NCI-H1930 (cell line): ENCODE measurements around the gene IRS2.

Experiments used
- DNase-seq, 2 experiments: peaks; one replicate each; lab custom pipeline; 2025; lab: John Stamatoyannopoulos, UW

Gene IRS2

DNA sequence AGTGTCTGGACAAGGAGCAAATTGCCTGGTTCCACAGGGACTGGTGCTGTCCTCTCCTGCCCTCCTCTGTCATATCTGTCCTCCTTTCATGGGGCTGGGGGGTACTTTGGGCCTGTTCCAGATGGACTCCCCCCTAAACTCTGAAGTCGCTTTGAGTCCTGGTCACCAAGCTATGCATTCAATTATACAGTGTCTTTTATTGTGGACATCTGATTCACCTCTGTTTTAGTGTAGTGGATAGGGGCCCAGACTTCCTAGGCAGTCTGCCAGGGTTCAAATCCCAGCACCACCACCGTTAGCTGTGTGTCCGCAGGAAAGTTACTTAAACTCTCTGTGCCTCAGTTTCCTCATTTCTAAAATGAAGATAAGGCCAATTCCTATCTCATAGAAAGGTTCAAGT is 21.0 kb upstream of the IRS2 start:
- no peak for DNase-seq

DNA sequence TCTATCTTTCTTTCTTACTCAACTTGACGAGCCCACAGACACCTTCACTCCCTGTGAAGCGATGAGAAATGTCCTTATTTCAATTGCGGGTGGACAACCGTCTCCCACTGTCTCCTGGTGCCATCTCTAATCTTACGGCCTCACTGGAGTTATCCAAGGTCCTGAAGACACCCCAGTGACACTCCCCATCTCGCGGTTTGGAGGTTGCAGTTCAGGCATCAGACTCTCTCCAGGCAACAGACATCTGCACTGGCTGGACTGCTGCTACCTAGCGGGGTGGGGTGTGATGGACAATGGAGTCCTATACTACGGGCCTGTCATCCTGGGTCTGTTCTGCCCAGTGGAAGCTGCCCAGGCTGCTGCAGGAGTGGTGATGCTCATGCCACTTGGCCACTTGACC is 18.3 kb upstream of the IRS2 start:
- no peak for DNase-seq

DNA sequence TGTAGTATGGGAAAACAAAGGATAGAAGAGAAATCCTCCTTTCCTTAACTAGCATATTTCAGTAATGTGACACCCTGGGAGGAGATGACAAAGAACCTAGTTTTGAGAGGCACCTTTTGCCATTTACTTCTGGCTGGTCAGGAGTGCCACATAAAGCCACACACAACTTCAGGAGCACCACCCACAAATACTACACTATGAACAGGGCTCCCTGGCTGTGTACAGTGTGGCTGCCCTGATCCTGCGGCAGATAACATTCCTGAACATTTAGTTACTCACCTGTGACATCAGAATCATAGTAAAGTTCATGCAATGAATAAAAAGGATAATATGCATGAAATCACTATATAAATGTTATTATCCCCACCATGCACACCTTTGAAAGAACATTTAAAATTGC is 17.4 kb upstream of the IRS2 start:
- no peak for DNase-seq

DNA sequence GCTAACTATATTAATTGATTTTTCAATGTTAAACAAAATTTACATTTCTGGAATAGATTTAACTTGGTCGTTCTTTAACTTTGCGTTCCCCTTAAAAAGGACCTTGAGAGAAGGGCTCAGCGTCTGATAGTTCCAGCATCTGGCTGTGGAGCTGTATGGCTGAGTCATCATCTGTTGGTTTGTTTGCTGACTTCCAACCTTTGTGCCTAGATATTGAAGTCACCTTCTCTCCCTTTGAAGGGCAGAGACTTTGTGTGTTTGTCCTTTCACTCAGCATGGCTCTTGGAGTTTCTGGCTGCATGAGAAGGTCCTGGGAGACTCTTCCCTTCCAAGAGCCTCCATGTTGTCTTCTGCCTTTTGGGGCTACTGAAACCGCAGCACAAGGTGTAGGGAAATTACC is 16.6 kb upstream of the IRS2 start:
- no peak for DNase-seq

DNA sequence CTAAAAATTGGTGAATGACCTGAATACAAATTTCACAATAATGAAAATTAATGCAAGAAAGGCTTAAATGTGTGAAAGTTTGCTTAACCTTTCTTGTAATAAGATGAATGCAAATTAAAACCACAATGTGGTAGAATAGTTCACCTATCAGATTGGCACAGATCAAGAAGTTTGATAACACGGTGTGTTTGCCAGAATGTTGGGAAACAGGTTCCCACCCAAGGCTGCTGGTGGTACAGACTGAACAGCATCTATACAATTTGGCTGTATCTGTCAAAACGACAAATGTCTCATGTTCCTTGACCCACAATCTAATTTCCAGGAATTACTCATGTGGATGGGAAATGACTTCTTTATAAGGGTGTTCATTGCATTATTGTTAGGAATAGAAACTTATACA is 8.6 kb upstream of the IRS2 start:
- no peak for DNase-seq

DNA sequence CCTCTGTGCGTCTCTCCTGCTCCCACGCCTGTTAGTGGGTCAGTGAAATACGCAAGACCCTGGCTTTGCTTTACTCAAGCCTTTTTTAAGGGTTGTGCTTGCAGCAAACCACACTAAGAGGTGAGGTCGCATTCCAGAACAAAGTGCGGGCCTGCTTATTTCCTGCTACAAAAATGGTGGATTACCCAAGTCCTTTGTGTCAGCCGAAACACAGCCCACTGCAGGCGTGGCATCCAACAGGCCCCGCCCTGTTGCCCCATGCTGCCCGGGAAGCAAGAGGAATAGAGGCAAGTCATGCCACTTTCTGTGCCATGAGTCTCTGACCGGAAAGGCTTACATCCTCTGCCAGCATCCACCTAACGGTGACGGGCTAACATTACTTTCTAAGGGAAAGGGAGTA is 7.7 kb upstream of the IRS2 start:
- no peak for DNase-seq

DNA sequence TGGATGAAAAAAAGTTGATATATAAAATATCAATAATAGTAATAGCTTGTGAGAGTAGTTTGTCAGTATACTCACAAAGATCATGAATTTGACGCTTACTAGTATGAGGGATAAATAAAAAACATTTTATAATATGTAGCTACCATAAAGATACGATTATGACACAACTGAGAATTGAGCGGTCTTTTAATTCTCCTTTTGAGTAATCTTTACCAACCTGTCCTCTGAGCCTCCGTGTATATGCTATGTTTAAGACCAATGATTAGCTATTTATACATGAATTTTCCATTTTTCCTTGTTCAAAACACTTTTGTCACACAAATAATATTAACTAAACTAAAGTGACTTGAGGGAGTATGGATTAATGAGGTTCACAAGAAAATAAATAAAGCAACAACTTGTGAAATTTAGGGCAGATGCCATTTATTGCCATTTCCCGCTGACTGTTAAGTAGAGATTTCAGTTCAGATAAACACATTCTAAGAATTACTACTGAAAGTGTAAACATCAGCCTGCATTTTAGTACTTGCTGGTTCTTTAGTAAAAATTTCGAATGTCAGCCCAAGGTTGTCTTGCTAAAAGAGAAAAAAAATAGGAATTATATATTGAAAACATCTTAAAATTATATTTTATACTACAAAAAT is 6.2 kb upstream of the IRS2 start:
- DNase-seq: no peak

DNA sequence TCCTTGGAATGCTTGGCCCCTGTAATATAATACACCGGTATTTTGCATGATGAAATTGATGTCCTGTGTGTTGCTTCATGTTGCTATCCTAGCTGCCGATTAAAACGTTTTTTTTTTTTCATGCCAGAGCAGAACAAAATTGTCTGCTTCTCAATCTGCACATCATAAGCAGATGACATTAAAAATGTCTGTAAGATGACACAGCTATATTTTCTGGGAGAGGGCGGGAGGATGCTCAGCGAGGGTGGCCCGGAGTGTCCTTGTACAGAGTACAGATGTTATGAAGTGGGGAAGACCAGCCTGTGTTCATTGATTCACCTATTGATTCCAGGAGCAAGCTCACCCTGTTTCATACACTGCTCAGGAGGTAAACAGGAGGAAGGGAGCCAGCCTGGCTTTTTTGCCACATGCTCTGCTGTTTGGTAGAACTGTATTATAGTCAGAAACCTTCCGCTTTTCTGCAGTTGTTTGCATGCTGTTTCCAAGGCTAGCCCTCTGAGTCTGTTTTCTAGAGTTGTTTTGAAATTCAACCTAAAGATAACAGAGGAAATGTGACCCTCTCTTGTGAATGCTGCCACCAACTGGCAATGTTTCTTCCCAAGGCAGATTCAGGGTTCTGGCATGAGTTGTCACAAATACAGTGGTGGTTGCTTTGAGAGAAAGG is 4.7 kb upstream of the IRS2 start:
- peak; percentile 27 to 58 for DNase-seq

DNA sequence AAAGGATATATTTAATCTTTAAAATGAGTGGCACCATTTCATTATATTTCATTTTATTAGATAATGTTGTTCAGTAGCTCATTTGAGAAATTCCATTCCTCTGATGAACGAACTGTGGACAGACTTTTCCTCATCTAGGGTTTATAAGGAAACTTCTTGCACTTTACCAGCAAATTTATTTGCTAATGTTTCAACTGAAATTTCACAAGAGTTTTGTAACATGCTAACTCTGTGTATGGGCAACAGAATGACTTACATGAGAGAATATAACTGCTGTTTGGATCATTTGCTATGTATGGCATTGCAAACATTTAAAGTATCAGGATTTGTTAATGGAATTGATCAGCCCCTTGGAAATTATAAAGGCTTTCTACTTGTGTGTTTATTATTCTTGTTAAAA is 3.7 kb upstream of the IRS2 start:
- DNase-seq: no peak

DNA sequence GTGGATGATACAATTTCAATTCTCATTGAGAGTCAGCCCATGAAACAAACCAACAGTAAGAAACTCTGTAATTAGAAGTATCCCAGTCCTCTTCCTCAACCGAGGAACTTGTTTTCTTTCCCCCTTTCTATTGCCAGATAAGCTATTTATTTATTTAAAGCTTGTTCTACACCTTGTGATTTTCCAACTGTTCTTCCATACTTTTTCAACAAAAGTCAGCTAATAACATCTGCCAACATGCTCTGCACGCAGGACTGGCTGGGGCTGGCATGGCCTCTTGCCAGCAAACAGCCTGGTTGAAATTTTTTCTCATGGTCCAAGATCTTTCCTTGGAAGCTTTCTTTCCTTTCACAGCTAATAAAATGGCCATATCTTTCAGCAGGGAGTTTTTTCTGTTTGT is 2.9 kb upstream of the IRS2 start:
- no peak for DNase-seq

DNA sequence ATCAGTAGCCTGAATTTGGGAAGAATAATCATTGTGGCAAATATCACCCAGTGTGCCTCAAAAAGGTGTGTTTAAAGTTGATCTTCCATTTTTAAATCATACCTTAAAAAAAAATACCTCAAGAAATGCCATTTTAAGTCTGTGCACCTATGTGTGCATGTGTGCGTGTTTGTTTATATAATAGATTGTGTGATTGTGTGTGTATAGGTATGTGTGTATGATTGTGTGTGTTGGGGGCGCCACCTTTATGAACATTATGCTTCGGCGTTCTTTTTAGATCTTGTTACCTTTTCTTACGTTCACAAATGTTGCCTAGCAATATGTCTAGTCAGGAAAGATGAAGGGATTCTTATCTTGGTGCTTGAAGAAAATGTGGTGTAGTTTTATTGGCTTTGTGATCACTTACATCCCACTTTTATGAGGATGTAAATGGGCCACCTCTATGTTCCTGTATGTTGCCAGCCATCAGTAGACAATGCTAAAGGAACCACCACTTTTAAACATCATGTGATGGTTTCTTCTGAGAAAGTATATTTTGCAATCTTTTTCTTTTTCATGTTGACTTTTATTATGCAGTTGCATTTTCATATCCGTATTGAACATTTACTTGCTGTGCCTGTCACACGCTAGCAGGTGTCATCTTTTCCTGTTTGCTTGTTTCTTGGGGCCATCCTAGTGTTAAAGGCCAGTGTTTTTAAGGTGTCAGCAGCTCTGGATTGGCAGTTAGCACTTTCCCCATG is 2.2 kb upstream of the IRS2 start:
- no peak for DNase-seq

DNA sequence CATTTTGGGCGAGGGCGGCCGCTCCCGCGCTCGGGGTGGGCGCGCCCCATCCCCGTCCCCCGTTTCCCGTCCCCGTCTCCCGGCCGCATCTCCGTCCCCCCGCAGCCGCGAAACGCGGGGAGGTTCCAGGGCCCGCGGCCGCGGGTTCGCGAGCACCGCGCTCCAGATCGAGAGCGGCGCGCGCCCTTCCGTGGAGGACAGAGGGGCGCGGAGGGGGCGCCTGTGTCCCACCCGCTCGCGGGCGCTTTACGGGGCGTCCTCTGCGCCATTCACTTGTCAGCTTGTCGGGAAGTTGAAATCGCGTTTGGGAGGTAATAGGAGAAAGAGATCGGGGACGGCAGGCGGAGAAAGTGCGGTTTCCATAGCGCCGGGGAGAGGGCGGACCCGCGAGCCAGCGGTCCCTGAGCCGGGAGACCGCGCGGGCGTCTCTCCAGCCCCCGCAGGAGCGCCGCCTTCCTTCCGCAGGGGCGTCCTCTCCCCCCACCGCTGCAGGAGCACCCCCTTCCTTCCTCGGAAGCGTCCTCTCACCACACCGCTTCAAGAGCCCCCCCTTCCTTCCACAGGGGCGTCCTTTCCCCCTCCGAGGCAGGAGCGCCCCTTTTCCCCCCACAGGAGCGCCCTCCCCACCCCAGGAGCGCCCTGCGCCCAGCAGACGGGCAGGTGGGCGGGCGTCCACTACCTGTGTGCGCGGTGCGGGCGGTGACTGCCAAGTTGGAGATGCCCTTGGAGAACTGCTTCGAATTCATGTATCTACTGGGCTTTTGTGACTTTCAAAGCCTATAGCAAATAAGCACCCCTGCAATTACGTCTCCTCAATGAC is 962 bp upstream of the IRS2 start:
- peak; percentile 59 to 67 for DNase-seq

DNA sequence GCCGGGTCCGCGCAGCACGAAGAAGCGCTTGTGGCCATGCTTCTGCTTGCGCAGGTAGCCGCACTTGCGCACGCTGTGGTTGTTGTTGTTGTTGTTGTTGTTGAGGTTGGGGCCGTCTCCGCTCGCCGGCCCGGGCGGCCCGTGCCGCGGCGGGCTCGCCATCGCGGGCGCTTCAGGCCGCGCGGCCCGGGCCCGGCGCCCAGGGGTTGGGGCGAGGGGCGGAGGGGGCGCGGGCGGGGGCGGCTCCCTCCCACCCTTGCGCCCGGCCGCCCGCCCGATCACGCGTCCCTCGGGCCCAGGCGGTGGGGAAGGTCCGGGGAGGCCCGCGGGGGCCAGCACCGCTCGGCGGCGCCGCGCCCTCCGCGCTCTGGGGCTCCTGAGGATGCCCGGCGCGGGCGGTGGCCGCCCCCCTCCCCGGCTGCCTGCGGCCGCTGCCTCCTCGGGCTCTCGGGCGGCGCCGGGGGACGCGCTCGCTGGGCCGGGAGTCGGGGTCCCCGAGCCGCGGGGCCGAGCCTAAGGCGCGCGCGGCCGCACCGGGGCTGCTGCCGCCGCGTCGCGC is 412 bp downstream of the IRS2 start:
- peak in 1 of 2 experiments; percentile 59 for DNase-seq

DNA sequence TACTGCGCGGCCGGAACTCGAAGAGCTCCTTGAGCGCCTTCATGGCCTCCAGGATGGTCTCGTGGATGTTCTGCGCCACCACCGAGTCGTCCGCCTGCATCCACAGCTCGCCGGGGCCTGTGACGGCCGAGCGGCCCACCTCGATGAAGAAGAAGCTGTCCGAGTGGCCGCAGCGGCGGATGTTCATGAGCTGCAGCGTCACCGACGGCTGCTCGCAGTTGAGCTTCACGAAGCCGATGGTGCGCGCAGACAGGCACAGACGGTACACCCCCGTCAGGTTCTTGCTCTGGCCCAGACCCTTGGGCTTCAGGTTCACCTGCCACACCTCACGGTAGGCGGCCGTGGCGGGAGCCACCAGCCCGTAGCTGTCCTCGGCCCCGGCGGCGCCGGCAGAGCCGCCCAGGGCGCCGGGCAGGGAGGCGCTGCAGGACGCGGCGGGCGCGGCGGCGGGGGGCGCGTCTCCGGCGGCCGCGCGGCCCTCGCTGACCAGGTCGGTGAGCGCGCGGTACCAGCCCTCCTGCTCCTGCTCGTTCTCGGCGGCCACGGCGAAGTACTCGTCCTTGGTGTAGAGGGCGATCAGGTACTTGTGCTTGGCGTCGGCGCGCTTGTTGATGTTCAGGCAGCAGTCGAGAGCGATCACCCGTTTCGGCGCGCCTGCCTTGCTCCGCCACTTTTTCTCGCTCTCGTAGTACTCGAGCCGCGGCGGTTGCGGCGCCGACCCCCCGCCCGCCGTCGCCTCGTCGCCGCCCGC is 1.1 kb downstream of the IRS2 start:
- peak; percentile 29 to 71 for DNase-seq

DNA sequence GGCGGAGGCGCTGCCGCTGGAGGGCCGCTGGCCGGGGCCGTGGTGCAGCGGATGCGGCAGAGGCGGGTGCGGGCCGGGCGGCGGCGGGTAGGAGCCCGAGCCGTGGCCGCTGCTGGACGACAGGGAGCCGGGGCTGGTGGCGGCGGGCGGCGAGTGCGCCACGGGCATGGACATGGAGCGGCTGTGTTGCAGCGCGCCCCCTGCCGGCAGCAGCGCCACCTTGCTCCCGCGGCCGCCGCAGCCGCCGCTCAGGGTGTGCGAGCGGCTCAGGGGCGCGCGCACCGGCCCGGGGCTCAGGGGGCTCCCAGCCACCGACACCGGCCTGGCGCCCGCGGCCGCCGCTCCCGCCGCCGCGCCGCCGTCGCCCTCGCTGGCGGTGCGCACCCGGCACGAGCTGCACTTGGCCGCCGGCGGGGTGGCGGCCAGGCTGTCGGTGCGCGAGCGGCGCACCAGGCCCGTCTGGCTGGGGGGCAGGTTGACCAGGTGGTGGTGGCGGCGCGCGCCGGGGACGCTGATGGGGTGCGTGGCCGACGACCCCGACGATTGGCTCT is 1.7 kb downstream of the IRS2 start:
- peak; percentile 57 to 63 for DNase-seq

DNA sequence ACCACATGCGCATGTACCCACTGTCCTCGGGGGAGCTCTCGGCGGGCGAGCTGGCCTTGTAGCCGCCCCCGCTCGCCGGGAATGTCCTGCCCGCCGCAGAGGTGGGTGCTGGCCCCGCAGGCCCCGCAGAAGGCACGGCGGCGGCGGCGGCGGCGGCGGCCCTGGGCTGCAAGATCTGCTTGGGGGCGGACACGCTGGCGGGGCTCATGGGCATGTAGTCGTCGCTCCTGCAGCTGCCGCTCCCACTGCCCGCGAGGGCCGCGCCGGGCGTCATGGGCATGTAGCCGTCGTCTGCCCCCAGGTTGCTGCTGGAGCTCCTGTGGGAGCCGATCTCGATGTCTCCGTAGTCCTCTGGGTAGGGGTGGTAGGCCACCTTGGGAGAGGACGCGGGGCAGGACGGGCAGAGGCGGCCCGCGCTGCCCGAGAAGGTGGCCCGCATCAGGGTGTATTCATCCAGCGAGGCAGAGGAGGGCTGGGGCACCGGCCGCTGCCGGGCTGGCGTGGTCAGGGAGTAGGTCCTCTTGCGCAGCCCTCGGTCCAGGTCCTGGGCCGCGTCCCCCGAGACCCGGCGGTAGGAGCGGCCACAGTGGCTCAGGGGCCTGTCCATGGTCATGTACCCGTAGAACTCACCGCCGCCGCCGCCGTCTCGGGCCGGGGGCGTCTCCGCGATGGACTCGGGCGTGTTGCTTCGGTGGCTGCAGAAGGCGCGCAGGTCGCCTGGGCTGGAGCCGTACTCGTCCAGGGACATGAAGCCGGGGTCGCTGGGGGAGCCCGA is 2.4 kb downstream of the IRS2 start:
- DNase-seq: no peak

DNA sequence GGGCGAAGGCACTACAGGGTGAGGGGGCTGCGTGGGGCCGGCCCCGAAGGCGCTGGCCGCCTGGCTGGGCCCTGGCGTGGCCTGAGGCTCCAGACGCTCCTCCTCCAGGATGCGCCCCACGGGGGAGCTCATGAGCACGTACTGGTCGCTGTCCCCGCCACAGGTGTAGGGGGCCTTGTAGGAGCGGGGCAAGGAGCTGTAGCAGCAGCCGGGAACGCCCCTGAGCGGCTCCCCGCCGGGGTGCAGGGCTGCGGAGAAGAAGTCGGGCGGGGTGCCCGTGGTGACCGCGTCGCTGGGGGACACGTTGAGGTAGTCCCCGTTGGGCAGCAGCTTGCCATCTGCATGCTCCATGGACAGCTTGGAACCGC is 3.0 kb downstream of the IRS2 start:
- no peak for DNase-seq

DNA sequence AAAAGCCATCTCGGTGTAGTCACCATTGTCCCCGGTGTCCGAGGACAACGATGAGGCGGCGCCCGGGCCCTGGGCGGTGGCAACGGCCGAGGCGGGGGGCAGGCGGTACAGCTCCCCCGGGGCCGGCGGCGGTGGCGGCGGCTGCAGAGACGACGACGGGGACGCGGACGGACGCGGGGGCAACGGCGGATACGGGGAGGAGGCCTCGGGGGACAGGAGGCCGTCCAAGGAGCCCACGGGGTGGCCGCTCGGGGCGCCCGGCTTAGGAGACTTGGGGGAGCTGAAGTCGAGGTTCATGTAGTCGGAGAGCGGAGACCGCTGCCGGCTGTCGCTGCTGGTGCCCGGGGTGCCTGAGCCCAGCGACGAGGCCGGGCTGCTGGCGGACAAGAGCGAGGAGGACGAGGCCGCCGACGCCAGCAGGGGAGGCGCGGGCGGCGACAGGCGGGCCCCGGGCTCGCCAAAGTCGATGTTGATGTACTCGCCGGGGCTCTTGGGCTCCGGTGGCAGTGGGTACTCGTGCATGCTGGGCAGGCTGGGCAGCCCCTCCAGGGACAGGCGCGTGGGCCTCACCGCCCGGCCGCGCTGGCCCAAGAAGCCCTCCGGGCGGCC is 3.5 kb downstream of the IRS2 start:
- no peak for DNase-seq

DNA sequence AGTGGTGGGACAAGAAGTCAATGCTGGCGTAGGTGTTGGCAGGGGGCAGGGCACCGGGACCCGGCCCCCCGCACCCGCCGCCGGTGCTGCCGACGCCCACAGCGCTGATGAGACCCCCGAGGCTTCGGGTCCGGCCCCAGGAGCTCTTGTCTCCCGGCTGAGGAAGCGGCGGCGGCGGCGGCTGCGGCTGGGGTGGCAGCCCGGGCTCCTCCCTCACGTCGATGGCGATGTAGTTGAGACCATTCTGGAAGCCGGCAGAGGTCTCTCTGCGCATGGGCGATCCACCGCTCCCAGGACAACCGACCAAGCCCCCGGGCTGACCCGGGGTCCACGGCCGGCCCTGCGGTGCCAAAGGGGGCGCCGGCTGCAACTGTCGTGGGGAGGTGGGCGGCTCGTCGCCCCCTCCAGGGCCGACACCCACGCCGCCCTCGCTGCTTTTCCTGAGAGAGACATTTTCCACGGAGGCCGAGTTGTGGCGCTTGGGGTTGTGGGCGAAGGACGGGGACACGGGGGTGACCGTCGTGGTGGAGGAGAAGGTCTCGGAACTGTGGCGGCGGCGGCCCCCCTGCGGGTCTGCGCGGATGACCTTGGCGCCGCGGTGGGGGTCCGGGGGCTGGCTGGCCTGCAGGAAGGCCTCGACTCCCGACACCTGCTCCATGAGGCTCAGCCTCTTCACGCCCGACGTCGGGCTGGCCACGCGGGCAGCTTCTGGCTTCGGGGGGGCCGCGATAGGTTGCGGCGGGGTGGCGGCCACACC is 4.1 kb downstream of the IRS2 start:
- no peak for DNase-seq
